ENCODE measurements around the gene MAGI2.

DNA sequence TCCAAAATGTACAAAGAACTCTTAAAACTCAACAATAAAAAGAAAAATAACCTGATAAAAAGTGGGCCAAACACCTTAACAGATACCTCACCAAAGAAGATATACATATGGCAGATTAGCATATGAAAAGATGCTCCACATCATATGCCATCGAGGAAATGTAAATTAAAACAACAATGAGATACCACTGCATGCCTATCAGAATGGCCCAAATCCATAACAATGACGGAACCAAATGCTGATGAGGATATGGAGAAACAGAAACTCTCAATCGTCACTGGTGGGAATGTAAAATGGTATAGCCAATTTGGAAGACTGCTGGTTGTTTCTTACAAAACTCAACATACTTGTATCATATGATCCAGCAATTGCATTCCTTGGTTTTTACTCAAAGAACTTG, 1335.0 kb downstream of the MAGI2 start:
- TF ChIP-seq, protein P1, sequence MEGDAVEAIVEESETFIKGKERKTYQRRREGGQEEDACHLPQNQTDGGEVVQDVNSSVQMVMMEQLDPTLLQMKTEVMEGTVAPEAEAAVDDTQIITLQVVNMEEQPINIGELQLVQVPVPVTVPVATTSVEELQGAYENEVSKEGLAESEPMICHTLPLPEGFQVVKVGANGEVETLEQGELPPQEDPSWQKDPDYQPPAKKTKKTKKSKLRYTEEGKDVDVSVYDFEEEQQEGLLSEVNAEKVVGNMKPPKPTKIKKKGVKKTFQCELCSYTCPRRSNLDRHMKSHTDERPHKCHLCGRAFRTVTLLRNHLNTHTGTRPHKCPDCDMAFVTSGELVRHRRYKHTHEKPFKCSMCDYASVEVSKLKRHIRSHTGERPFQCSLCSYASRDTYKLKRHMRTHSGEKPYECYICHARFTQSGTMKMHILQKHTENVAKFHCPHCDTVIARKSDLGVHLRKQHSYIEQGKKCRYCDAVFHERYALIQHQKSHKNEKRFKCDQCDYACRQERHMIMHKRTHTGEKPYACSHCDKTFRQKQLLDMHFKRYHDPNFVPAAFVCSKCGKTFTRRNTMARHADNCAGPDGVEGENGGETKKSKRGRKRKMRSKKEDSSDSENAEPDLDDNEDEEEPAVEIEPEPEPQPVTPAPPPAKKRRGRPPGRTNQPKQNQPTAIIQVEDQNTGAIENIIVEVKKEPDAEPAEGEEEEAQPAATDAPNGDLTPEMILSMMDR (conservative IDR thresholded peaks at IDR 0.05; ENCODE audit: low read depth in 2 of 2) = no peak
- TF ChIP-seq EZH2 (IDR thresholded peaks at IDR 0.05; ENCODE audit: low read depth, unreplicated experiment) (no peak), EZH2phosphoT487 (IDR thresholded peaks at IDR 0.05; ENCODE audit: unreplicated experiment) (no peak), CREB1 (CRISPR knock-in tag; IDR thresholded peaks at IDR 0.05; ENCODE audit: low read depth) (no peak), POLR2AphosphoS5 (IDR thresholded peaks at IDR 0.05; ENCODE audit: low read depth) (no peak), ZNF331 (CRISPR knock-in tag; IDR thresholded peaks at IDR 0.05; ENCODE audit: low read depth) (no peak), JUNB (IDR thresholded peaks at IDR 0.05; ENCODE audit: unreplicated experiment) (no peak)
- TF ChIP-seq, protein P2, sequence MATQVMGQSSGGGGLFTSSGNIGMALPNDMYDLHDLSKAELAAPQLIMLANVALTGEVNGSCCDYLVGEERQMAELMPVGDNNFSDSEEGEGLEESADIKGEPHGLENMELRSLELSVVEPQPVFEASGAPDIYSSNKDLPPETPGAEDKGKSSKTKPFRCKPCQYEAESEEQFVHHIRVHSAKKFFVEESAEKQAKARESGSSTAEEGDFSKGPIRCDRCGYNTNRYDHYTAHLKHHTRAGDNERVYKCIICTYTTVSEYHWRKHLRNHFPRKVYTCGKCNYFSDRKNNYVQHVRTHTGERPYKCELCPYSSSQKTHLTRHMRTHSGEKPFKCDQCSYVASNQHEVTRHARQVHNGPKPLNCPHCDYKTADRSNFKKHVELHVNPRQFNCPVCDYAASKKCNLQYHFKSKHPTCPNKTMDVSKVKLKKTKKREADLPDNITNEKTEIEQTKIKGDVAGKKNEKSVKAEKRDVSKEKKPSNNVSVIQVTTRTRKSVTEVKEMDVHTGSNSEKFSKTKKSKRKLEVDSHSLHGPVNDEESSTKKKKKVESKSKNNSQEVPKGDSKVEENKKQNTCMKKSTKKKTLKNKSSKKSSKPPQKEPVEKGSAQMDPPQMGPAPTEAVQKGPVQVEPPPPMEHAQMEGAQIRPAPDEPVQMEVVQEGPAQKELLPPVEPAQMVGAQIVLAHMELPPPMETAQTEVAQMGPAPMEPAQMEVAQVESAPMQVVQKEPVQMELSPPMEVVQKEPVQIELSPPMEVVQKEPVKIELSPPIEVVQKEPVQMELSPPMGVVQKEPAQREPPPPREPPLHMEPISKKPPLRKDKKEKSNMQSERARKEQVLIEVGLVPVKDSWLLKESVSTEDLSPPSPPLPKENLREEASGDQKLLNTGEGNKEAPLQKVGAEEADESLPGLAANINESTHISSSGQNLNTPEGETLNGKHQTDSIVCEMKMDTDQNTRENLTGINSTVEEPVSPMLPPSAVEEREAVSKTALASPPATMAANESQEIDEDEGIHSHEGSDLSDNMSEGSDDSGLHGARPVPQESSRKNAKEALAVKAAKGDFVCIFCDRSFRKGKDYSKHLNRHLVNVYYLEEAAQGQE (IDR thresholded peaks at IDR 0.05; ENCODE audit: unreplicated experiment) = no peak
- TF ChIP-seq, protein P3, sequence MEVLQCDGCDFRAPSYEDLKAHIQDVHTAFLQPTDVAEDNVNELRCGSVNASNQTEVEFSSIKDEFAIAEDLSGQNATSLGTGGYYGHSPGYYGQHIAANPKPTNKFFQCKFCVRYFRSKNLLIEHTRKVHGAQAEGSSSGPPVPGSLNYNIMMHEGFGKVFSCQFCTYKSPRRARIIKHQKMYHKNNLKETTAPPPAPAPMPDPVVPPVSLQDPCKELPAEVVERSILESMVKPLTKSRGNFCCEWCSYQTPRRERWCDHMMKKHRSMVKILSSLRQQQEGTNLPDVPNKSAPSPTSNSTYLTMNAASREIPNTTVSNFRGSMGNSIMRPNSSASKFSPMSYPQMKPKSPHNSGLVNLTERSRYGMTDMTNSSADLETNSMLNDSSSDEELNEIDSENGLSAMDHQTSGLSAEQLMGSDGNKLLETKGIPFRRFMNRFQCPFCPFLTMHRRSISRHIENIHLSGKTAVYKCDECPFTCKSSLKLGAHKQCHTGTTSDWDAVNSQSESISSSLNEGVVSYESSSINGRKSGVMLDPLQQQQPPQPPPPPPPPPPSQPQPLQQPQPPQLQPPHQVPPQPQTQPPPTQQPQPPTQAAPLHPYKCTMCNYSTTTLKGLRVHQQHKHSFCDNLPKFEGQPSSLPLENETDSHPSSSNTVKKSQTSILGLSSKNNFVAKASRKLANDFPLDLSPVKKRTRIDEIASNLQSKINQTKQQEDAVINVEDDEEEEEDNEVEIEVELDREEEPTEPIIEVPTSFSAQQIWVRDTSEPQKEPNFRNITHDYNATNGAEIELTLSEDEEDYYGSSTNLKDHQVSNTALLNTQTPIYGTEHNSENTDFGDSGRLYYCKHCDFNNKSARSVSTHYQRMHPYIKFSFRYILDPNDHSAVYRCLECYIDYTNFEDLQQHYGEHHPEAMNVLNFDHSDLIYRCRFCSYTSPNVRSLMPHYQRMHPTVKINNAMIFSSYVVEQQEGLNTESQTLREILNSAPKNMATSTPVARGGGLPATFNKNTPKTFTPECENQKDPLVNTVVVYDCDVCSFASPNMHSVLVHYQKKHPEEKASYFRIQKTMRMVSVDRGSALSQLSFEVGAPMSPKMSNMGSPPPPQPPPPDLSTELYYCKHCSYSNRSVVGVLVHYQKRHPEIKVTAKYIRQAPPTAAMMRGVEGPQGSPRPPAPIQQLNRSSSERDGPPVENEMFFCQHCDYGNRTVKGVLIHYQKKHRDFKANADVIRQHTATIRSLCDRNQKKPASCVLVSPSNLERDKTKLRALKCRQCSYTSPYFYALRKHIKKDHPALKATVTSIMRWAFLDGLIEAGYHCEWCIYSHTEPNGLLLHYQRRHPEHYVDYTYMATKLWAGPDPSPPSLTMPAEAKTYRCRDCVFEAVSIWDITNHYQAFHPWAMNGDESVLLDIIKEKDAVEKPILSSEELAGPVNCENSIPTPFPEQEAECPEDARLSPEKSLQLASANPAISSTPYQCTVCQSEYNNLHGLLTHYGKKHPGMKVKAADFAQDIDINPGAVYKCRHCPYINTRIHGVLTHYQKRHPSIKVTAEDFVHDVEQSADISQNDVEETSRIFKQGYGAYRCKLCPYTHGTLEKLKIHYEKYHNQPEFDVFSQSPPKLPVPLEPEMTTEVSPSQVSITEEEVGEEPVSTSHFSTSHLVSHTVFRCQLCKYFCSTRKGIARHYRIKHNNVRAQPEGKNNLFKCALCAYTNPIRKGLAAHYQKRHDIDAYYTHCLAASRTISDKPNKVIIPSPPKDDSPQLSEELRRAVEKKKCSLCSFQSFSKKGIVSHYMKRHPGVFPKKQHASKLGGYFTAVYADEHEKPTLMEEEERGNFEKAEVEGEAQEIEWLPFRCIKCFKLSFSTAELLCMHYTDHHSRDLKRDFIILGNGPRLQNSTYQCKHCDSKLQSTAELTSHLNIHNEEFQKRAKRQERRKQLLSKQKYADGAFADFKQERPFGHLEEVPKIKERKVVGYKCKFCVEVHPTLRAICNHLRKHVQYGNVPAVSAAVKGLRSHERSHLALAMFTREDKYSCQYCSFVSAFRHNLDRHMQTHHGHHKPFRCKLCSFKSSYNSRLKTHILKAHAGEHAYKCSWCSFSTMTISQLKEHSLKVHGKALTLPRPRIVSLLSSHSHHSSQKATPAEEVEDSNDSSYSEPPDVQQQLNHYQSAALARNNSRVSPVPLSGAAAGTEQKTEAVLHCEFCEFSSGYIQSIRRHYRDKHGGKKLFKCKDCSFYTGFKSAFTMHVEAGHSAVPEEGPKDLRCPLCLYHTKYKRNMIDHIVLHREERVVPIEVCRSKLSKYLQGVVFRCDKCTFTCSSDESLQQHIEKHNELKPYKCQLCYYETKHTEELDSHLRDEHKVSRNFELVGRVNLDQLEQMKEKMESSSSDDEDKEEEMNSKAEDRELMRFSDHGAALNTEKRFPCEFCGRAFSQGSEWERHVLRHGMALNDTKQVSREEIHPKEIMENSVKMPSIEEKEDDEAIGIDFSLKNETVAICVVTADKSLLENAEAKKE (CRISPR knock-in tag; IDR thresholded peaks at IDR 0.05) = no peak
- TF ChIP-seq, protein P4, sequence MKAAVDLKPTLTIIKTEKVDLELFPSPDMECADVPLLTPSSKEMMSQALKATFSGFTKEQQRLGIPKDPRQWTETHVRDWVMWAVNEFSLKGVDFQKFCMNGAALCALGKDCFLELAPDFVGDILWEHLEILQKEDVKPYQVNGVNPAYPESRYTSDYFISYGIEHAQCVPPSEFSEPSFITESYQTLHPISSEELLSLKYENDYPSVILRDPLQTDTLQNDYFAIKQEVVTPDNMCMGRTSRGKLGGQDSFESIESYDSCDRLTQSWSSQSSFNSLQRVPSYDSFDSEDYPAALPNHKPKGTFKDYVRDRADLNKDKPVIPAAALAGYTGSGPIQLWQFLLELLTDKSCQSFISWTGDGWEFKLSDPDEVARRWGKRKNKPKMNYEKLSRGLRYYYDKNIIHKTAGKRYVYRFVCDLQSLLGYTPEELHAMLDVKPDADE (IDR thresholded peaks at IDR 0.05) = no peak
